CD8-positive, alpha-beta memory T cell (primary cell): Measurements from ENCODE around the gene CYSRT1. TPM values are rescaled to one million over a fixed set of nuclear protein-coding genes. Genes with fewer than 3 reads are reported as not detected.
"Not testable (repeated sequence)": the region's sequence is repeated elsewhere in the genome, so short reads cannot be mapped to it uniquely, and the experiment has no call there.

Experiments
- CTCF ChIA-PET: fragments of 350-600 bp; sonication (Branson Sonifier 250); formaldehyde crosslinking; loops from one replicate; lab custom pipeline; 2021; ENCODE audit warnings: antibody characterized with exemption; lab: Charles Lee
- POLR2A ChIA-PET: fragments of 350-600 bp; sonication (Branson Sonifier 250); formaldehyde crosslinking; loops from one replicate; lab custom pipeline; 2021; ENCODE audit warnings: antibody characterized with exemption; lab: Charles Lee
- DNase-seq, 5 donors: peaks; one replicate each; pipeline versions ENCODE4 v3.0.0 to v3.0.0-alpha.2; 2020 to 2022; ENCODE audit warnings: mixed read lengths in 1 of 5
- H3K27ac ChIP-seq: one replicate; pipeline ENCODE4 v1.7.0; 2013; ENCODE audit warnings: low read depth, mild to moderate bottlenecking, low read length, moderate library complexity
- H3K27me3 ChIP-seq: 2 replicates; pipeline ENCODE4 v1.7.0; 2013; ENCODE audit warnings: low read length, mild to moderate bottlenecking; ENCODE audit not compliant: insufficient read depth, poor library complexity, severe bottlenecking
- H3K36me3 ChIP-seq: 2 replicates; pipeline ENCODE4 v1.7.0; 2013; ENCODE audit warnings: mild to moderate bottlenecking, low read length, moderate library complexity; ENCODE audit not compliant: insufficient read depth
- H3K4me1 ChIP-seq: 2 replicates; pipeline ENCODE4 v1.7.0; 2013; ENCODE audit warnings: mild to moderate bottlenecking, low read length, moderate library complexity; ENCODE audit not compliant: insufficient read depth
- H3K4me3 ChIP-seq: 2 replicates; pipeline ENCODE4 v1.7.0; 2013; ENCODE audit warnings: mild to moderate bottlenecking, low read length
- H3K9me3 ChIP-seq: 2 replicates; pipeline ENCODE4 v1.7.0; 2013; ENCODE audit warnings: mild to moderate bottlenecking, low read length
- H3K27ac Mint-ChIP-seq, 8 donors: one replicate each; pipeline ENCODE4 v1.8.0; 2020 to 2021; ENCODE audit warnings: mixed read lengths in 8 of 8, mild to moderate bottlenecking in 6 of 8, inconsistent platforms in 3 of 8, moderate library complexity in 3 of 8
- H3K27me3 Mint-ChIP-seq, 2 donors: one replicate each; pipeline ENCODE4 v1.8.0; 2020 to 2021; ENCODE audit warnings: mixed read lengths in 2 of 2, mild to moderate bottlenecking in 1 of 2, moderate library complexity in 1 of 2
- H3K36me3 Mint-ChIP-seq, 3 donors: one replicate each; pipeline ENCODE4 v1.8.0; 2020 to 2021; ENCODE audit warnings: mixed read lengths in 3 of 3, inconsistent platforms in 1 of 3, mild to moderate bottlenecking in 1 of 3
- H3K4me1 Mint-ChIP-seq, 3 donors: one replicate each; pipeline ENCODE4 v1.8.0; 2020 to 2021; ENCODE audit warnings: mixed read lengths in 3 of 3, inconsistent platforms in 1 of 3, mild to moderate bottlenecking in 1 of 3
- H3K4me3 Mint-ChIP-seq, 7 donors: one replicate each; pipeline ENCODE4 v1.8.0; 2020 to 2021; ENCODE audit warnings: mixed read lengths in 7 of 7, mild to moderate bottlenecking in 6 of 7, moderate library complexity in 4 of 7, inconsistent platforms in 2 of 7
- H3K9me3 Mint-ChIP-seq, 5 donors: one replicate each; pipeline ENCODE4 v1.8.0; 2020 to 2022; ENCODE audit warnings: mixed read lengths in 5 of 5, mild to moderate bottlenecking in 3 of 5, moderate library complexity in 2 of 5, inconsistent platforms in 1 of 5
- polyA plus RNA-seq: library from polyadenylated mRNA; unstranded; fragments of 300-500 nt; fragmentation: Illumina TruSeq; gene quantifications from one replicate; pipeline ENCODE4 v1.2.3, GENCODE V29; 2021
- total RNA-seq, 2 experiments: library from RNA; stranded (reverse); gene quantifications; one replicate each; pipeline ENCODE4 v1.2.3, GENCODE V29; 2021

CYSRT1 gene
- total and polyA plus RNA-seq, 3 experiments from 2014 or later, result 0.32 to 0.66 (median 0.58) TPM

GRCh38 chr9:137240841-137241489, 16.0 kb downstream of the CYSRT1 start, which contains the start of gene TUBB4B:
Gene TUBB4B (plus strand): TSS chr9:137241287. CDS start chr9:137241361, 74 bp downstream.
- Mint-ChIP-seq H3K27ac (peak within 1 kb of the TSS; percentile 82 to 95 (median 90)), H3K4me3 (peak within 1 kb of the TSS; percentile 88 to 95 (median 90)), H3K4me1 (peaks cover 15 to 52% (median 17%) of the 10 kb centered on the region in 3 donors), H3K9me3 (no peaks in the 10 kb centered on the region), H3K36me3 (peaks cover 0 to 22% (median 5%) of the 10 kb centered on the region in 3 donors), H3K27me3 (peaks cover 0 to 4% of the 10 kb centered on the region in 2 donors)
- Histone ChIP-seq H3K27ac (peak within 1 kb of the TSS; percentile 79), H3K4me3 (peak within 1 kb of the TSS; percentile 60), H3K4me1 (peaks cover 20% of the 10 kb centered on the region), H3K27me3 (no peaks in the 10 kb centered on the region), H3K9me3 (no peaks in the 10 kb centered on the region), H3K36me3 (peaks cover 10% of the 10 kb centered on the region)
- ChIA-PET CTCF (interaction anchor here (1.0 to 4.4 kb wide), 12 partner anchors 13 to 450 kb away, joined by 3 to 43 read pairs (median 4); partner anchors contain the start of genes ANAPC2, NELFB, RNF224 and SSNA1), POLR2A (interaction anchor here (0.5 to 3.4 kb wide), 19 partner anchors 15 to 441 kb away, joined by 3 to 83 read pairs (median 4); partner anchors contain the start of genes ANAPC2, MAN1B1, MRPL41 and NELFB)
- DNase-seq, result peak; percentile 92 to 100 (median 97)

GRCh38 chr9:137241490-137242268, 16.7 kb downstream of the CYSRT1 start:
- CTCF ChIA-PET, result interaction anchor here (1.0 to 4.4 kb wide), 13 partner anchors 13 to 451 kb away, joined by 3 to 43 read pairs (median 3); partner anchors contain the start of genes ANAPC2, NELFB, RNF224 and SSNA1
- Mint-ChIP-seq H3K27ac (peak overlapping the region in 6 of 8 donors; percentile 67 to 94 (median 80)), H3K4me1 (peaks cover 15 to 46% (median 17%) of the 10 kb centered on the region in 3 donors), H3K4me3 (peak overlapping the region; percentile 81 to 88 (median 86)), H3K27me3 (peaks cover 0 to 4% of the 10 kb centered on the region in 2 donors), H3K9me3 (no peaks in the 10 kb centered on the region), H3K36me3 (peaks cover 0 to 22% (median 5%) of the 10 kb centered on the region in 3 donors)
- no peaks in the 10 kb centered on the region for H3K27me3 ChIP-seq
- H3K4me1 ChIP-seq, result peaks cover 14% of the 10 kb centered on the region
- DNase-seq, result peak in 3 of 5 donors; percentile 63 to 82 (median 66)
- peaks cover 10% of the 10 kb centered on the region for H3K36me3 ChIP-seq
- peak overlapping the region; percentile 46 for H3K4me3 ChIP-seq
- POLR2A ChIA-PET, result interaction anchor here (1.0 to 3.4 kb wide), 10 partner anchors 14 to 442 kb away, joined by 3 to 83 read pairs (median 11); partner anchors contain the start of genes MAN1B1, NELFB, RNF208 and SAPCD2
- no peaks in the 10 kb centered on the region for H3K9me3 ChIP-seq
- H3K27ac ChIP-seq, result peak overlapping the region; percentile 72

- Mint-ChIP-seq H3K36me3 (peaks cover 0 to 22% (median 5%) of the 10 kb centered on the region in 3 donors), H3K4me3 (peak overlapping the region; percentile 70 to 88 (median 84)), H3K9me3 (no peaks in the 10 kb centered on the region), H3K27ac (peak overlapping the region in 7 of 8 donors; percentile 60 to 83 (median 78)), H3K4me1 (peaks cover 15 to 43% (median 17%) of the 10 kb centered on the region in 3 donors), H3K27me3 (peaks cover 0 to 4% of the 10 kb centered on the region in 2 donors)
- peak overlapping the region; percentile 46 for H3K4me3 ChIP-seq
- peaks cover 10% of the 10 kb centered on the region for H3K36me3 ChIP-seq
- H3K9me3 ChIP-seq, result no peaks in the 10 kb centered on the region
- no peak for DNase-seq
- no peaks in the 10 kb centered on the region for H3K27me3 ChIP-seq
- H3K27ac ChIP-seq, result peak overlapping the region; percentile 72
- CTCF ChIA-PET, result interaction anchor here (1.2 to 4.4 kb wide), 6 partner anchors 12 to 196 kb away, joined by 3 to 43 read pairs (median 4); partner anchors contain the start of genes ANAPC2, NELFB, RNF224 and SSNA1
- H3K4me1 ChIP-seq, result peaks cover 10% of the 10 kb centered on the region
- POLR2A ChIA-PET, result interaction anchor here (1.4 to 3.4 kb wide), 4 partner anchors 13 to 53 kb away, joined by 6 to 83 read pairs (median 18); partner anchors contain the start of genes NELFB, RNF208 and TPRN
Measured at GRCh38 chr9:137242269-137243203, 17.6 kb downstream of the CYSRT1 start.

- ChIA-PET CTCF (interaction anchor here (1.8 to 4.4 kb wide), 3 partner anchors 11 to 197 kb away, joined by 5 to 43 read pairs (median 14); partner anchors contain the start of genes NELFB and RNF224), POLR2A (interaction anchor here (3.4 kb wide), 1 partner anchor 12 kb away, joined by 83 read pairs; the partner anchor contains the start of gene NELFB)
- H3K27me3 ChIP-seq, H3K4me3 ChIP-seq, H3K27ac ChIP-seq, H3K27me3 Mint-ChIP-seq, H3K9me3 Mint-ChIP-seq, DNase-seq, H3K9me3 ChIP-seq: not testable (repeated sequence)
- Mint-ChIP-seq H3K4me3 (peak overlapping the region in 6 of 7 donors; percentile 3 to 86 (median 44)), H3K36me3 (peaks cover 0 to 22% (median 5%) of the 10 kb centered on the region in 3 donors), H3K27ac (peak overlapping the region in 3 of 8 donors; percentile 37 to 75 (median 41)), H3K4me1 (peaks cover 14 to 40% (median 17%) of the 10 kb centered on the region in 3 donors)
- Histone ChIP-seq H3K36me3 (peaks cover 10% of the 10 kb centered on the region), H3K4me1 (peaks cover 10% of the 10 kb centered on the region)
Measured at GRCh38 chr9:137243266-137243625, 18.3 kb downstream of the CYSRT1 start.

GRCh38 chr9:137243626-137244485, 18.9 kb downstream of the CYSRT1 start:
- H3K4me3 ChIP-seq, result no peak overlapping the region
- ChIA-PET CTCF (interaction anchor here (1.8 kb wide), 1 partner anchor 197 kb away, joined by 5 read pairs; no protein-coding TSS in a partner anchor), POLR2A (interaction anchor here (0.6 kb wide), 1 partner anchor 121 kb away, joined by 3 read pairs; no protein-coding TSS in a partner anchor)
- peaks cover 10% of the 10 kb centered on the region for H3K36me3 ChIP-seq
- Mint-ChIP-seq H3K36me3 (peaks cover 0 to 22% (median 5%) of the 10 kb centered on the region in 3 donors), H3K27me3 (peaks cover 0 to 4% of the 10 kb centered on the region in 2 donors), H3K9me3 (no peaks in the 10 kb centered on the region), H3K27ac (peak overlapping the region in 4 of 8 donors; percentile 30 to 88 (median 54)), H3K4me3 (peak overlapping the region in 6 of 7 donors; percentile 8 to 72 (median 44)), H3K4me1 (peaks cover 13 to 35% (median 16%) of the 10 kb centered on the region in 3 donors)
- H3K9me3 ChIP-seq, result no peaks in the 10 kb centered on the region
- no peak overlapping the region for H3K27ac ChIP-seq
- DNase-seq, result no peak
- no peaks in the 10 kb centered on the region for H3K27me3 ChIP-seq
- H3K4me1 ChIP-seq, result peaks cover 10% of the 10 kb centered on the region
